H1 (cell line): ENCODE results near the gene OR8D4. TPM values are rescaled to one million over a fixed set of nuclear protein-coding genes. Genes with fewer than 3 reads are reported as not detected.

Experiments used
- CTCF ChIA-PET: fragments of 300-600 bp; sonication (Branson Sonifier 250); formaldehyde crosslinking; loops from one replicate; lab custom pipeline; 2021; ENCODE audit not compliant: partially characterized antibody; lab: Charles Lee
- POLR2A ChIA-PET: fragments of 300-600 bp; sonication (Branson Sonifier 250); formaldehyde crosslinking; loops from one replicate; lab custom pipeline; 2021; ENCODE audit warnings: inconsistent platforms; ENCODE audit not compliant: partially characterized antibody; lab: Charles Lee
- DNase-seq, 2 experiments: peaks; one replicate each; pipeline versions ENCODE4 v3.0.0 to v3.0.0-alpha.2; 2010 to 2022; ENCODE audit warnings: low spot score in 2 of 2, low read depth in 1 of 2, mixed read lengths in 1 of 2
- FAIRE-seq: peaks from 2 replicates; lab custom pipeline; 2011; peaks lifted over from hg19 to GRCh38; lab: Jason Lieb, UNC
- H2AFZ ChIP-seq: 2 replicates; pipeline ENCODE4 v1.8.1; 2012; ENCODE audit warnings: low read length, inconsistent platforms
- H2AK5ac ChIP-seq: 2 replicates; pipeline ENCODE4 v1.6.1; 2013; ENCODE audit warnings: low read depth, low read length
- H2BK120ac ChIP-seq: replicated peaks from 2 replicates; pipeline ENCODE3; 2013; ENCODE audit warnings: low read depth, low read length, inconsistent platforms
- H2BK12ac ChIP-seq: 2 replicates; pipeline ENCODE4 v1.6.1; 2013; ENCODE audit warnings: low read depth, low read length
- H2BK15ac ChIP-seq: 2 replicates; pipeline ENCODE4 v1.6.1; 2013; ENCODE audit warnings: low read length
- H2BK20ac ChIP-seq: 2 replicates; pipeline ENCODE4 v1.6.1; 2013; ENCODE audit warnings: low read length
- H2BK5ac ChIP-seq: 2 replicates; pipeline ENCODE4 v1.6.1; 2013; ENCODE audit warnings: low read depth, low read length
- H3K14ac ChIP-seq: 2 replicates; pipeline ENCODE4 v1.6.1; 2013; ENCODE audit warnings: inconsistent platforms; ENCODE audit not compliant: insufficient read length
- H3K18ac ChIP-seq: 2 replicates; pipeline ENCODE4 v1.6.1; 2013; ENCODE audit warnings: low read length; ENCODE audit errors: extremely low read depth
- H3K23ac ChIP-seq: 2 replicates; pipeline ENCODE4 v1.6.1; 2013; ENCODE audit warnings: inconsistent platforms; ENCODE audit not compliant: insufficient read length
- H3K23me2 ChIP-seq: 2 replicates; pipeline ENCODE4 v1.6.1; 2013; ENCODE audit warnings: low read depth, low read length
- H3K27ac ChIP-seq: 2 replicates; pipeline ENCODE4 v1.6.1; 2011; ENCODE audit warnings: low read depth, low read length, inconsistent platforms
- H3K27me3 ChIP-seq, 4 experiments: replicated peaks in 1 of 4; 1 replicate in 1 of 4; 2 replicates in 3 of 4; pipeline versions ENCODE4 v1.6.1 to v1.8.1; 2011 to 2013; ENCODE audit warnings: low read length in 3 of 4, mild to moderate bottlenecking in 3 of 4, inconsistent platforms in 2 of 4, mixed read lengths in 2 of 4, moderate library complexity in 1 of 4; ENCODE audit not compliant: control insufficient read depth in 3 of 4, insufficient read depth in 3 of 4; ENCODE audit errors: extremely low read depth in 1 of 4
- H3K36me3 ChIP-seq, 4 experiments: 2 replicates each; pipeline versions ENCODE4 v1.6.1 to v1.8.1; 2011 to 2013; ENCODE audit warnings: mild to moderate bottlenecking in 4 of 4, low read length in 3 of 4, moderate library complexity in 2 of 4, control low read depth in 1 of 4, inconsistent platforms in 1 of 4; ENCODE audit not compliant: insufficient read depth in 4 of 4, control insufficient read depth in 2 of 4
- H3K4ac ChIP-seq: replicated peaks from 2 replicates; pipeline ENCODE3; 2013; ENCODE audit warnings: low read length, low read depth, mixed read lengths, inconsistent platforms; ENCODE audit not compliant: insufficient read length
- H3K4me1 ChIP-seq, 4 experiments: replicated peaks in 1 of 4; 1 replicate in 1 of 4; 2 replicates in 3 of 4; pipeline versions ENCODE4 v1.6.1 to v1.8.1; 2011 to 2013; ENCODE audit warnings: low read length in 3 of 4, inconsistent platforms in 2 of 4, mixed read lengths in 1 of 4; ENCODE audit not compliant: insufficient read depth in 4 of 4, control insufficient read depth in 3 of 4
- H3K4me2 ChIP-seq, 2 experiments: 2 replicates each; pipeline versions ENCODE4 v1.6.1 to v1.8.1; 2011 to 2013; ENCODE audit warnings: low read depth in 2 of 2, low read length in 2 of 2, control low read depth in 1 of 2, inconsistent platforms in 1 of 2, mild to moderate bottlenecking in 1 of 2; ENCODE audit not compliant: insufficient read depth in 1 of 2
- H3K4me3 ChIP-seq, 4 experiments: fragments of 200-600, 300-600 bp in 1 of 4; sonication (generic), shearing (Covaris generic), sonication (Bioruptor Twin) in 1 of 4; 2 replicates each; pipeline versions ENCODE4 v1.5.1 to v1.8.1; 2011 to 2016; ENCODE audit warnings: low read length in 4 of 4, low read depth in 3 of 4, control low read depth in 2 of 4, inconsistent platforms in 2 of 4, mild to moderate bottlenecking in 2 of 4, mixed read lengths in 1 of 4, moderate library complexity in 1 of 4; ENCODE audit not compliant: insufficient read depth in 2 of 4; ENCODE audit errors: extremely low read depth in 1 of 4
- H3K56ac ChIP-seq: replicated peaks from 2 replicates; pipeline ENCODE3; 2013; ENCODE audit warnings: low read depth, mild to moderate bottlenecking, mixed read lengths, low read length, inconsistent platforms; ENCODE audit not compliant: insufficient read length
- H3K79me1 ChIP-seq: 2 replicates; pipeline ENCODE4 v1.6.1; 2013; ENCODE audit warnings: low read depth, low read length, control low read depth
- H3K79me2 ChIP-seq, 2 experiments: 2 replicates each; pipeline versions ENCODE4 v1.6.1 to v1.8.1; 2012 to 2013; ENCODE audit warnings: low read length in 2 of 2, mild to moderate bottlenecking in 2 of 2, inconsistent platforms in 1 of 2; ENCODE audit not compliant: insufficient read depth in 2 of 2, control insufficient read depth in 1 of 2
- H3K9ac ChIP-seq, 4 experiments: replicated peaks in 1 of 4; 1 replicate in 1 of 4; 2 replicates in 3 of 4; pipeline versions ENCODE4 v1.6.1 to v1.8.1; 2011 to 2013; ENCODE audit warnings: low read depth in 3 of 4, low read length in 3 of 4, control low read depth in 2 of 4, mild to moderate bottlenecking in 2 of 4, moderate library complexity in 2 of 4, inconsistent platforms in 1 of 4; ENCODE audit errors: extremely low read depth in 1 of 4
- H3K9me3 ChIP-seq, 2 experiments: 2 replicates each; pipeline versions ENCODE4 v1.6.1 to v1.8.1; 2012 to 2013; ENCODE audit warnings: mild to moderate bottlenecking in 2 of 2, moderate library complexity in 2 of 2, control low read depth in 1 of 2, inconsistent platforms in 1 of 2, low read depth in 1 of 2, low read length in 1 of 2, mixed read lengths in 1 of 2; ENCODE audit not compliant: insufficient read depth in 2 of 2
- H4K20me1 ChIP-seq, 2 experiments: replicated peaks in 1 of 2; 2 replicates each; pipeline versions ENCODE3 to v1.8.1; 2011 to 2013; ENCODE audit warnings: inconsistent platforms in 2 of 2, low read length in 2 of 2, mild to moderate bottlenecking in 1 of 2; ENCODE audit not compliant: insufficient read depth in 2 of 2, control insufficient read depth in 1 of 2
- H4K5ac ChIP-seq: 2 replicates; pipeline ENCODE4 v1.6.1; 2013; ENCODE audit warnings: low read length, low read depth, mixed read lengths, inconsistent platforms; ENCODE audit not compliant: insufficient read length
- H4K8ac ChIP-seq: 2 replicates; pipeline ENCODE4 v1.8.0; 2013; ENCODE audit warnings: mild to moderate bottlenecking, moderate library complexity, low read length, inconsistent platforms; ENCODE audit not compliant: insufficient read depth; ENCODE audit errors: extremely low read depth
- H4K91ac ChIP-seq: replicated peaks from 2 replicates; pipeline ENCODE3; 2013; ENCODE audit warnings: low read length, mixed read lengths, inconsistent platforms; ENCODE audit not compliant: insufficient read length
- BCL11A ChIP-seq, 2 experiments: IDR thresholded peaks; one replicate each; pipeline ENCODE4 v1.6.1; 2011; ENCODE audit warnings: low read depth in 2 of 2, low read length in 2 of 2, mild to moderate bottlenecking in 2 of 2
- PHF8 ChIP-seq: fragments of 200-600 bp; sonication (generic); conservative IDR thresholded peaks from 2 replicates; pipeline ENCODE4 v1.7.1; 2012; ENCODE audit warnings: low read depth, mild to moderate bottlenecking, inconsistent platforms, low read length, moderate library complexity
- WGBS, 2 experiments: shearing (Covaris generic) in 1 of 2; methylation state at CpG; one replicate each; pipeline versions ENCODE4 v1.1.6 to v1.1.7; 2013 to 2015; ENCODE audit warnings: low lambda C conversion rate in 2 of 2, mixed read lengths in 2 of 2, inconsistent platforms in 1 of 2, low coverage in 1 of 2, missing lambda C conversion rate in 1 of 2; ENCODE audit not compliant: insufficient replicate concordance in 2 of 2, insufficient coverage in 1 of 2, insufficient read length in 1 of 2; ENCODE audit errors: extremely low coverage in 1 of 2, missing lambda C conversion rate in 1 of 2; 5-methylcytosine and 5-hydroxymethylcytosine counted together
- polyA plus RNA-seq, 7 experiments: library from polyadenylated mRNA; depleted of rRNA in 3 of 7; stranded (reverse) in 5 of 7; unstranded in 2 of 7; fragments of >200 nt in 5 of 7; fragments of 200-250 nt in 2 of 7; gene quantifications; 1 replicate in 5 of 7; 2 replicates in 1 of 7; 4 replicates in 1 of 7; pipeline versions ENCODE4 v1.2.1 to v1.2.3, GENCODE V29; 2011 to 2013; ENCODE audit warnings: missing spikeins in 2 of 7, mixed read lengths in 2 of 7
- total RNA-seq: library from RNA; stranded (reverse); fragmentation: NEBNext Ultra II Directional; extraction: Animal tissue kit (Norgen Biotek cat#: 25700); gene quantifications from 2 replicates; pipeline ENCODE4 v1.2.1, GENCODE V29; 2021

The OR8D4 gene
- total and polyA plus RNA-seq, 2 of the 8 experiments (the other 6 are each of a cell fraction or from before 2014, with no cell fraction given): not detected

DNA sequence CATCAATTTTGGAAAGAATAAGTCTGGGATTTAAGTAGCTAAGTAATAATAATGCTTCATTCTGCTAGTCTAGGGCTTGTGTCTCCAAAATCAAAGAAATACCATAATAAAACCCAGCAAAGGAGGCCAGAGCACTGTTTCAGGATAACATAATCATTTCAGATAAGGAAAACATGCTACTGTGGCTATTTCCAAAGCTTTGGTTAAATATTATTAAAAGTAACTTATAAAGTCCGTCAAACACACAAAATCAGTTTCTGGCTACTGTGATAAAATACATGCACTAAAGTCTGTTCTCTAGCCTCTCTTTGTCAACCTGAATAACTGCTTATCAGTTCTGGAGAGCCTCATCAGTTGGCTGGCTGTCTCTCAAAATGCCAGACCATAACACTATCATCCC, 43.2 kb downstream of the OR8D4 start:
- H3K56ac ChIP-seq: no peak overlapping the region
- ChIA-PET CTCF (interaction anchor here (1.8 kb wide), 1 partner anchor 11 kb away, joined by 7 read pairs; no protein-coding TSS in a partner anchor), POLR2A (no interaction called here)
- H3K79me2 ChIP-seq: no peaks in the 10 kb centered on the region
- FAIRE-seq (no peak), DNase-seq (no peak)
- no peak overlapping the region for H2BK15ac ChIP-seq
- no peaks in the 10 kb centered on the region for H3K23me2 ChIP-seq
- H3K9ac ChIP-seq: no peak overlapping the region
- no peaks in the 10 kb centered on the region for H3K9me3 ChIP-seq
- H2BK5ac ChIP-seq: no peak overlapping the region
- no peak overlapping the region for H3K18ac ChIP-seq
- no peak overlapping the region for H4K8ac ChIP-seq
- no peak overlapping the region for H3K4me3 ChIP-seq
- no peak overlapping the region for H2BK20ac ChIP-seq
- H2AK5ac ChIP-seq: no peak overlapping the region
- no peak overlapping the region for H3K27ac ChIP-seq
- H3K36me3 ChIP-seq: no peaks in the 10 kb centered on the region
- H2BK120ac ChIP-seq: no peak overlapping the region
- no peak overlapping the region for H3K4ac ChIP-seq
- H2BK12ac ChIP-seq: no peak overlapping the region
- H2AFZ ChIP-seq: no peak overlapping the region
- no peak overlapping the region for H4K5ac ChIP-seq
- TF ChIP-seq BCL11A (IDR thresholded peaks at IDR 0.05; ENCODE audit: low read depth in 2 of 2, low read length in 2 of 2) (no peak), PHF8 (no peak)
- no peak overlapping the region for H4K91ac ChIP-seq
- H3K27me3 ChIP-seq: no peaks in the 10 kb centered on the region
- H3K79me1 ChIP-seq: no peaks in the 10 kb centered on the region
- H3K23ac ChIP-seq: no peak overlapping the region
- H3K14ac ChIP-seq: no peak overlapping the region
- no peaks in the 10 kb centered on the region for H3K4me1 ChIP-seq
- 100% methylated on average over 1 of the region's 1 CpG; no CpG with 5 or more reads in 1 of the 2 experiments for WGBS, 2 experiments
- H3K4me2 ChIP-seq: no peak overlapping the region
- no peaks in the 10 kb centered on the region for H4K20me1 ChIP-seq
